Cardiac muscle cell (in vitro differentiated cells and primary cell): ENCODE data around the gene PABPN1L. TPM values are rescaled to one million over a fixed set of nuclear protein-coding genes. Genes with fewer than 3 reads are reported as not detected.

Experiments
- DNase-seq, 2 donors: peaks; one replicate each; pipeline versions ENCODE4 v3.0.0 to v3.0.0-alpha.2; 2010 to 2017; ENCODE audit warnings: low read depth in 1 of 2, low spot score in 1 of 2
- H3K27ac ChIP-seq: fragments of 200-600 bp; sonication (generic); 2 replicates; pipeline ENCODE4 v1.5.1; 2016
- H3K27me3 ChIP-seq: fragments of 200-600 bp; sonication (generic); 2 replicates; pipeline ENCODE4 v1.6.0; 2016; ENCODE audit warnings: control low read depth
- H3K36me3 ChIP-seq: fragments of 200-600 bp; sonication (generic); 2 replicates; pipeline ENCODE4 v1.5.1; 2016; ENCODE audit warnings: control low read depth
- H3K4me1 ChIP-seq: fragments of 200-600 bp; sonication (generic); 2 replicates; pipeline ENCODE4 v1.8.1; 2017; ENCODE audit warnings: low read depth, mild to moderate bottlenecking, mixed run types
- H3K4me3 ChIP-seq: fragments of 200-600 bp; sonication (generic); 2 replicates; pipeline ENCODE4 v1.5.1; 2016; ENCODE audit warnings: mild to moderate bottlenecking
- H3K9me3 ChIP-seq: fragments of 200-600 bp; sonication (generic); 2 replicates; pipeline ENCODE4 v1.5.1; 2017; ENCODE audit warnings: low read depth, mild to moderate bottlenecking, control low read depth
- polyA plus RNA-seq: library from polyadenylated mRNA; unstranded; fragments of >200 nt; fragmentation: Nextera tagmentation; extraction: Ambion mirVana; gene quantifications from 2 replicates; pipeline ENCODE4 v1.2.1, GENCODE V29; 2016
- total RNA-seq: library from RNA; depleted of rRNA; stranded (reverse); fragments of >200 nt; gene quantifications from 2 replicates; pipeline ENCODE4 v1.2.3, GENCODE V29; 2016
- TF ChIP-seq, protein P1 (sequence below): IDR thresholded peaks from 2 replicates; pipeline ENCODE4 v1.5.1; 2012; ENCODE audit warnings: low read depth, mild to moderate bottlenecking, low read length

The PABPN1L gene
- total and polyA plus RNA-seq, 2 experiments from 2014 or later = 0.32 TPM; not detected in 1

DNA sequence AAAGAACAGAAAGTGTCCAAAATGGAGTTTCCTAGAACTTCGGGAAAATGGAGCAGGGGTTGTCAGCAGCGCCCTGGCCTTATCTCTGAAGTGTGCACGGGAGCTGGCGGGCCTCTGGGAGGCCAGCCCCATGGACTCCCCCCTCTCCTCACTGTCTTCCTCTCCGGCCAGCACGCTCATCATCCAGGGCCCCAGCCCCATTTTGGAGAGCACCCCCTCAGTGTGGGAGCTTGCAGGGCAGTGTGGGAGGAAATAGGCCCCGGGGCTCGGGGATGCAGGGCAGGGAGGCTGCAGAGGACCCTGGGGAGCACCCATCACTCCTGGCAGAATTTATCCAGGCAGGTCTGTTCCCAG is 4.9 kb upstream of the PABPN1L start:
- Histone ChIP-seq H3K4me1 (peaks cover 6% of the 10 kb centered on the region), H3K4me3 (no peak overlapping the region), H3K9me3 (no peaks in the 10 kb centered on the region), H3K36me3 (no peaks in the 10 kb centered on the region), H3K27ac (no peak overlapping the region), H3K27me3 (no peaks in the 10 kb centered on the region)
- TF ChIP-seq, protein P1, sequence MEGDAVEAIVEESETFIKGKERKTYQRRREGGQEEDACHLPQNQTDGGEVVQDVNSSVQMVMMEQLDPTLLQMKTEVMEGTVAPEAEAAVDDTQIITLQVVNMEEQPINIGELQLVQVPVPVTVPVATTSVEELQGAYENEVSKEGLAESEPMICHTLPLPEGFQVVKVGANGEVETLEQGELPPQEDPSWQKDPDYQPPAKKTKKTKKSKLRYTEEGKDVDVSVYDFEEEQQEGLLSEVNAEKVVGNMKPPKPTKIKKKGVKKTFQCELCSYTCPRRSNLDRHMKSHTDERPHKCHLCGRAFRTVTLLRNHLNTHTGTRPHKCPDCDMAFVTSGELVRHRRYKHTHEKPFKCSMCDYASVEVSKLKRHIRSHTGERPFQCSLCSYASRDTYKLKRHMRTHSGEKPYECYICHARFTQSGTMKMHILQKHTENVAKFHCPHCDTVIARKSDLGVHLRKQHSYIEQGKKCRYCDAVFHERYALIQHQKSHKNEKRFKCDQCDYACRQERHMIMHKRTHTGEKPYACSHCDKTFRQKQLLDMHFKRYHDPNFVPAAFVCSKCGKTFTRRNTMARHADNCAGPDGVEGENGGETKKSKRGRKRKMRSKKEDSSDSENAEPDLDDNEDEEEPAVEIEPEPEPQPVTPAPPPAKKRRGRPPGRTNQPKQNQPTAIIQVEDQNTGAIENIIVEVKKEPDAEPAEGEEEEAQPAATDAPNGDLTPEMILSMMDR = no peak
- no peak for DNase-seq

DNA sequence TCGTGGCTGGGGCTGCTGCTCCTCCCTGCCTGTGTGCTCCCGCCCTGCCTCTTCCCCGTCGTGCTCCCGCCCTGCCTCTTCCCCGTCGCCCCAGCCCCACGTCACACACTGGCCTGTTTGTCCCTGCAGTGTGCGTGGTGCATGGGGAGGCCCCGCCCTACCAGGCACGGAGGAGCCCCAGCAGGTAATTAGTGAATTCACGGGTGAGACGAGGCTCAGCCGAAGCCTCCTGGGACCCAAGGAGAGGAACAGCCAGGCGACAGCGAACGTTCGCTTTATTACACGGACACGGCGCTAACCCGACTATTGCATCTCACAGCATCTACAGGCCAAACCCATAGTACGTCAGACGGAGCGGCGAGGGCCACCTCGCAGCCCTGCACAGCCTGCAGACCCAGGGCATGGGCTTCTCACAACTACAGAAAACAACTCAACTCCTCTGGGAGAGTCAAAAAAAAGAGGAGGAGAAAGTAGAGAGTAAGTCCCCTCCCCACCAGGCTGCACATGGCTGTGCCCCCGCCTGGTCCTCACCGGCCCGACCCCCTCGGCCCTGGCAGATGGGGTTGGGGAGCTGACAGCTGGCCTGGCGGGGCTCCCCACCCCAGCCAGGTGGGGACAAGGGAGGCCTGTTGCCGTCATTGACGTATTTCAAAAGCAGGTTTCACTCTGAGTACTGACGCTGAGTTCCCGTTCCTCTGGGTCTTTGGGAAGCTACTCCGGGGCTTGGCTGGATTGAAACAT is 4.3 kb upstream of the PABPN1L start:
- Histone ChIP-seq H3K4me3 (no peak overlapping the region), H3K4me1 (peaks cover 6% of the 10 kb centered on the region), H3K27ac (no peak overlapping the region), H3K36me3 (no peaks in the 10 kb centered on the region), H3K27me3 (no peaks in the 10 kb centered on the region), H3K9me3 (no peaks in the 10 kb centered on the region)
- no peak for DNase-seq
- TF ChIP-seq, protein P1 = no peak

DNA sequence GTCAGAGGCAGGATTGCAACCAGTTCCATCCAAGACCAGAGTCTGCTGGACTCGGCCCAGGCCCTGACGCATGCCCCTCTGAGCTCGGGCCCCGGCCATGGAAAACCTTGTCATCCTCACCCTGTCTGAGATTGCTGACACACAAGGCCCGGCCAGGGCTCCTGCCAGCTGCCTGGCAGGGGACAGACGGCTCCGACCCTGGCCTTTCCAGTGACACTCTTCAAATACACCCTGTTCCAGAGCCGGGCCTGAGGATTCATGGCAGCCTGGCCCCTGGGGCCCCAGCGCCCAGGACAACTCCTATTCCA is 3.2 kb upstream of the PABPN1L start:
- Histone ChIP-seq H3K9me3 (no peaks in the 10 kb centered on the region), H3K27ac (no peak overlapping the region), H3K4me1 (peaks cover 6% of the 10 kb centered on the region), H3K36me3 (no peaks in the 10 kb centered on the region), H3K4me3 (no peak overlapping the region), H3K27me3 (no peaks in the 10 kb centered on the region)
- TF ChIP-seq, protein P1 = no peak
- no peak for DNase-seq

DNA sequence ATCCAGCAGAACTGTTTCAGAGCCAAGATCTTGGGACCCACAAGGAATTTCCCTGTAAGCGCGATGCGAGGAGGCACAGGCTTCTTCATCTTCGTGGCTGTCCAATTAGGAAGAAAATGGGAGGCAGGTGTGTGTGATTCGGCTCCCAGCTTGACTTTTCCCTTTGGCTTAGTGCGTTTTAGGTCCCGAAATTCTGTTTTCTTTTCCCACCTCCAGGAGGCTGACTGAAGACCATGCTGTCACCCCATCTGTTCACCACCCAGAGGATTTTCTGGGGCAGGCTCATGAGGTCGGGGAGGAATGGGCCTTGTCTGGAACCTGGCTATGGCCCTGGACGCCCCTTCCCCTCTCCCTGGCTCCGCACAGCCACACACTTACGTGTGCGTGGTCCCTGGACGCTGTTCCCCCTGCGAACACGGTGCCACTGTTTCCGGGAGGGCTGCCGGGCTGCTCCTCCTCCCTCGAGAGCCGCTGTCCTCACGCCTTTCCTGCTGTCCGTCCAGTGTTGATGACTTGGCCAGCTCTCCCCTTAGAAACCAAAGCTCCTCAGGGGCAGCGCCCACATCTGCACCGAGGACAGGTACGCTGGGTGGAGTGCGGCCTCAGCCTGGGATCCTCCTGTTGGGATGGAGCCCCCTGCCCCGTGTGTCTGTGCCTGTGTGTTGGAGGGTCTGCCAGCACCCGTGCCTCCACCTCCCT is 2.7 kb upstream of the PABPN1L start:
- Histone ChIP-seq H3K9me3 (no peaks in the 10 kb centered on the region), H3K27me3 (no peaks in the 10 kb centered on the region), H3K4me1 (peaks cover 6% of the 10 kb centered on the region), H3K27ac (no peak overlapping the region), H3K36me3 (no peaks in the 10 kb centered on the region), H3K4me3 (no peak overlapping the region)
- DNase-seq = no peak
- TF ChIP-seq, protein P1 = no peak

DNA sequence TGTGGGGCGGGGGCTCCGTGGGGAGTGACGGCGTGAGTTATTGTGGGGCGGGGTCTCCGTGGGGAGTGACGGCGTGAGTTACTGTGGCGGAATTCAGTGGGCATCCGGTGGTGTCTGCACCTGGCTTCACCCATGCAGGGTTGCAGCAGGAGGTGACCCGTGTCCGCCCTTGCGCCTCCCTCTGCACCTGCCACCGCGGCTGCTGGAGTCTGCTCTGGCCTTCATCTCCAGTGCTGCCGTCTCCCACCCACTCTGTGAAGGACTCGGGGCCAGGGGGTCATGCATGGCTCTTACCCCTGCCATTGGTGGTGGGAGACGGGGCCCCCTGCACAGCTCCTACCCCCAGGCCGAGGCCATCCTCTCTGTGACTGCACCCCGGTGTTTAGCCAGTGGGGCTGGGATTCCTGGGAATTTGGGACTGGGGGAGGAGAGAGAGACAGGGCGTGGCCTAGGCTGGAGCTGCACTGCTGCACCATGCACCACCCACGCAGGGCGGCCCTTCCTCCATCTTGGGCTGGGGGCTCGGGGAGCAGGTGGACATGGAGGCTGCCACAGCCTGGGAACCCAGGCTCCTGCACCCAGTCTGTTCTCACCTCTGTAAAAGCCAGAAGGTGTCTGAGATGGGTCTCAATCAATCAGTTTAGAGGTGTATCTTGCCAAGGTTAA is 1.3 kb upstream of the PABPN1L start:
- Histone ChIP-seq H3K27ac (no peak overlapping the region), H3K4me3 (no peak overlapping the region), H3K4me1 (peaks cover 6% of the 10 kb centered on the region), H3K27me3 (no peaks in the 10 kb centered on the region), H3K36me3 (no peaks in the 10 kb centered on the region), H3K9me3 (no peaks in the 10 kb centered on the region)
- no peak for DNase-seq
- TF ChIP-seq, protein P1 = no peak
